GM19467 (cell line): Measurements from ENCODE around the gene TRIP10.
"Not testable (repeated sequence)": the region's sequence is repeated elsewhere in the genome, so short reads cannot be mapped to it uniquely, and the experiment has no call there.

Experiments used
- ATAC-seq: cut with Tn5 transposase; IDR thresholded peaks from one replicate; pipeline ENCODE4 v1.9.1; 2021; ENCODE audit warnings: mild to moderate bottlenecking, moderate library complexity; ENCODE audit not compliant: unreplicated experiment

TRIP10 gene, protein sequence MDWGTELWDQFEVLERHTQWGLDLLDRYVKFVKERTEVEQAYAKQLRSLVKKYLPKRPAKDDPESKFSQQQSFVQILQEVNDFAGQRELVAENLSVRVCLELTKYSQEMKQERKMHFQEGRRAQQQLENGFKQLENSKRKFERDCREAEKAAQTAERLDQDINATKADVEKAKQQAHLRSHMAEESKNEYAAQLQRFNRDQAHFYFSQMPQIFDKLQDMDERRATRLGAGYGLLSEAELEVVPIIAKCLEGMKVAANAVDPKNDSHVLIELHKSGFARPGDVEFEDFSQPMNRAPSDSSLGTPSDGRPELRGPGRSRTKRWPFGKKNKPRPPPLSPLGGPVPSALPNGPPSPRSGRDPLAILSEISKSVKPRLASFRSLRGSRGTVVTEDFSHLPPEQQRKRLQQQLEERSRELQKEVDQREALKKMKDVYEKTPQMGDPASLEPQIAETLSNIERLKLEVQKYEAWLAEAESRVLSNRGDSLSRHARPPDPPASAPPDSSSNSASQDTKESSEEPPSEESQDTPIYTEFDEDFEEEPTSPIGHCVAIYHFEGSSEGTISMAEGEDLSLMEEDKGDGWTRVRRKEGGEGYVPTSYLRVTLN

DNA sequence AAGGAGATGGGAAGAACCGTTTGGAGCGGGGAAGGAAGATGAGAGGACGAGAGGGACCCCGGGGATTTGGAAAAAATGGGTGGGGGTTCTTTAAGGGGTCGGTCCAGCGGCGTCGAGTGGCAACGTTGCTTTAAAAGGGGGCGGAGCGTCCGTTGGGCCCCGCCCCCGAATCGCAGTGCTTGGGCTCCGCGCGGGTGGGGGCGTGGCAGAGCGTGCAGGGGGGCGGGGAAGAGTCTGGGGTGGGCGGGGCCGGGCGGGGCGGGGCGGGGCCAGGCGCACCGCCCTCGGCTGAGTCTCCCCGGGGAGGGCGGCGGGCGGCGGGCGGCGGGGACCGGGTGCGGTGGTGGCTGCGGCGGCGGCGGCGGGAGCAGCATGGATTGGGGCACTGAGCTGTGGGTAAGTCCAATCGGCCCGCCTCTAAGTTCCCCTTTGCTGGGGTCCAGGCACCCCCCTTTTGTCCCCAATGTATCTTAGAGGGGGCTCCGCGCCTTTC is at the start of gene TRIP10:
TRIP10 (plus strand) TSS at position 291 of the 493 bp plus-strand sequence; CDS start at position 373, 82 bp downstream.
- ATAC-seq = no peak

DNA sequence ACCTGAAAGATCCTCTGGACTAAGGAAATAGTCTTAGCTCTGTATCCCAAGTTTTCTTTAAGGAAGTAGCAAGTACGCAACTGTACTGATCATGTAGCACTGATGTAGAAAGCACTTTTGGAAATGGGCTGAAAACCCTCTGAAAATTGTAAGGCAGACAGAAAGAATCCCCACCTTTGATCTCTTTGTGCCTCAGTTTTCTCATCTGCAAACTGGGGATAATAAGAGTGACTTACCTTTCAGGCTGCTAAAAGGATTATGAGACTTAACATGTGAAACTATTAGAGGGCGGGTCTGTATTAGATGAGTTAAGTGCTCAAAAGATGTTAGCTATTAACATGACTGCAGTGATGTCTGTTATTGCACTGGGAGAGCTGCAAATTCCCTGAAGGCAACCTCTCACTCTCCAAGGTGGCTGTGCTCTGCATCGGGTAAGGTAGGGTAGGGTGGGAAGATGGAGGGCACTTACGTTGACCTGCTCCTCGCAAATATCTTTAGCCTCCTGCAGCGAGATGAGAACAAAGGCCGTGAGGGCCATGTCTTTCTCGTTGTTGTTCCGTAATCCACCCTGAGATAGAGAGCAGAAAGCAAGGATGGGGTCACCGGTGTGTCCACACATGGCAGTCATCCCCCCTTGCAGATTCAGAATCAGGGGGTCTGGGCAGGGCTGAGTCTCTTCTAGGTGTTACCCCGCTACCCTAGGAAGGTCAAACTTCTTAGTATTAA is 49.2 kb upstream of the TRIP10 start:
- no peak for ATAC-seq

DNA sequence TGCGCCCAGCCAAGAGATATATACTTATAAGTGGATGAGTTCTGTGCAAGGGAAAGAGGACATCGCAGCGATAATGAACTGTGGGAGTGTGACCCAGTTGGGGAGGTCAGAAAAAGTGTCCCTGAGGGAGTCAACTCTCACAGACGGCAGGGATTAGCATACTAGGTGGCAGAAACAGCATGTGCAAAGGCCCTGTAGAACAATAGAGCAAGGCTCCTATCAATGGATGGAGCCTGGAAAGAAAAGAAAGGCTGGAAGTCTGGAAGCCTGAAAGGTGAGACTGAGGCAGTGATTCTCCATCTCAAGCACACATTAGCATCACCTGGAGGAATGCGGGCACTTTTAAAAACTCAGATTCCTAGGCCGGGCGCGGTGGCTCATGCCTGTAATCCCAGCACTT is 48.1 kb upstream of the TRIP10 start:
- no peak for ATAC-seq

DNA sequence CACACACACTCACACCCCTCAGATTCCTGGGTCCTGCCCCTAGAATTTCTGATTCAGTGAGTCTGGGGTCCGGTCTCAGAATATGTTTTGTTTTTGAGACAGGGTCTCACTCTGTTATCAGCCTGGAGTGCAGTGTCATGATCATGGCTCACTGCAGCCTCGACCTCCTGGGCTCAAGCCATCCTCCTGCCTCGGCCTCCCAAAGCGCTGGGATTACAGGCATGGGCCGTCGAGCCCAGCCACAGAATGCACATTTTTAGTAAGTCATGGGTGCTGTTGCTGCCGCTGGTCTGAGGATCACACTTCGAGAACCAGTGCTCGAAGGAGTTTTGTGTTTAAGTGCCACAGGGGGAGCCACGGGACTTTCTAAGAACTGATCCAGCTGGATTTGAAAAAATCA is 47.5 kb upstream of the TRIP10 start:
- ATAC-seq = no peak

DNA sequence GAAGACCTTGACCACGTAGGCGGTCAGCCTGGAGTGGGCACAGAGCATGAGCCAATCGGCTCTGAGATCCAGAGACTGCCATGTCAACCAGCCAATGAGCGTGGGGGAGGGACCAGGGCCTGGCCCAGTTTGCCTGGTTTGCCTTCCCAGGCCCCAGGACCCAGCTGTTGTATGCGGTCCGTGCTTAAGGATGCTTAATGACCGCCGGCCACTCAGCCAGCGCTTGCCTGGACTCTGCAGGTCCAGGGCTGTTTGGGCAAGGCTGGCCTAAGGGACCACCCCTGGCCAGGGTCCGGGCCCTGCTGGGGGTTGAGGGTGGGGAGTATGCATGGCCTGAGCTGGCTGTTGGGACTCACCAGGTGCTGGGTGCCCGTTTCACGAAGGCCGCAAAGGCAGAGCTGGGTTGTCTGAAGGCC is 46.4 kb upstream of the TRIP10 start:
- no peak for ATAC-seq

DNA sequence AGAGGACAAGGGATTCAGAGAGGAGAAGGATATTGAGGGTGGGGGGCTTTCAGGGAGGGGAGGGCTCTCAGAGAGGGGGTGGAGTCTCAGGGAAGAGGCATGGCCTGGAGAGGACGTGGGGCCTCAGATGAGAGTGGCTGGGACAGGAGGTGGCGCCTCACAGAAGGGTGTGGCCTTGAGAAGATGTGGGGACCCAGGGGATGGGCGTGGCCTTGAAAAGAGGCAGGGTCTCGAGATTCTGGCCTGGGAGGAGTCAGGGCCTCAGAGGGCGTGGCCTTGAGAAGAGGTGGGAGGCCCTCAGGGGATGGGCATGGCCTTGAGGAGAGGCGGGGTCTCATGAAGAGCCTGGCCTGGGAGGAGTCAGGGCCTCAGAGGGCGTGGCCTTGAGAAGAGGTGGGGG is 45.8 kb upstream of the TRIP10 start:
- no peak for ATAC-seq

DNA sequence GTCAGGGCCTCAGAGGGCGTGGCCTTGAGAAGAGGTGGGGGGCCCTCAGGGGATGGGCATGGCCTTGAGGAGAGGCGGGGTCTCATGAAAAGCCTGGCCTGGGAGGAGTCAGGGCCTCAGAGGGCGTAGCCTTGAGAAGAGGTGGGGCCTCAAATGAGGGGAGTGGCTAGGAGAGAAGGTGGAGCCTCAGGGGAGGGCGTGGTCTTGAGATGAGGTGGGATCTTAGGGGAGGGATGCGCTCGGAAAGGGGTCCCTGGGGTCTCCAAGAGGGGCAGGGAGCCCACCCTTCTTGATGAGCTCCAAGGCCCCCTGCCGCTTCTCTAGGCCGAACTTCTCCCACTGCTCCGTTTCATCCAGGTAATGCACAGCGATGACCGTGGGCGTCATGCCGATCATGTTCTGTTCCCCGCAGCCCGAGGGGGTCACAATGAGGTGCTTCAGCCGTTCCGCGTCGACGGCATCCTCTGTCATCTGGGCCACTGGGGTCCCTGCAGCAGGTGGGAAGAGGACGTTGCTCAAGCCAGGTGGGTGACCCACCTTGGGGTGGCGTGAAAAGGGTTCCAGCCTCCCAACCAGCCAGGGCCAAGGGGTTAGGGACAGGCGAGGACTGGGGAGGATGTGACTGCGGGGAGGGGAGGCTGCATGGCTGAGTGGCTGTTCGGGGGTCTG is 45.2 kb upstream of the TRIP10 start:
- ATAC-seq = no peak

DNA sequence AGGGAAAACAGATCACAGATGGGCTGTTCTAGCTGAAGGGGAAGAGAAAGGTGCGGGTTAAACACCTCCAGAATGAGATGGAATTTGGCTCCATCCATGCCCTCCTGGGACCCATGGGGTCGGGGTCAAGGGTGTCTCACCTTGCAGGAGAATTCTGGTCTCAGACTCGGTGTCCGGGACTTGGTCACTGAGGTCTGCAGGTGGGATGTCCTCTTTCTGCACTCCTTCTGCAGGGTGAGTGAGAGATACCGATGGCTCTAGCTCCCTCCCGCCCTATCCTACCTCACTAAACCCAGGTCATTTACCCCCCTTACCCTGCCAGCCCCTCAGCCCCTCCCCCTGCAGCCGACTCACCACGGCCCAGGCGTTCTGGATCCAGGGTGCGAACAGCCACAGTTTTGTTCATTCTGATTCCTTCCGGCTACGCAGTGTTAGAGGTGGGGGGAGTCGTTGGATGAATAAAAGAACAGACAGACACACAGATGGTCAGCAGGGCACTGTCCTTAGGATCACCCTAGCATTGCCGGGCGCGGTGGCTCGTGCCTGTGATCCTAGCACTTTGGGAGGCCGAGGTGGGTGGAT is 43.1 kb upstream of the TRIP10 start:
- ATAC-seq = no peak

DNA sequence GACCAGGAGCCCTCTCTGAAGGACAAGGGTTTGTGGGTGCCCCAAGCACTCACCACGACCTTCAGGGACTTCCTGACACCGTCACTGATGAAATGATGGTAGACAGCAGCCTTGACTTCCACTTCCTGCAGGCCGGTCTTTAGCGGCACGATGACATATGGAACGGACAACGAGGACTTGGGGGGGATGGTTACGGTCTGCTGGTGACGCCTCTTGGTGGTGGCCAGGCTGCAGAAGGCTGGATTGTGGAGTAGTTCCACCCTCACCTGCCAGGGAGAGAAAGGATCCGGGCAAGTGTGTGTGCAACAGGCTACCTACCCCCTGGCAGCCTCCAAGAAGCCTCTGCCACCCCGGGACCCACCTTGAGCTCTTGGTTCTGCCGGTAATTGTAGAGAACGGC is 42.2 kb upstream of the TRIP10 start:
- ATAC-seq = no peak

DNA sequence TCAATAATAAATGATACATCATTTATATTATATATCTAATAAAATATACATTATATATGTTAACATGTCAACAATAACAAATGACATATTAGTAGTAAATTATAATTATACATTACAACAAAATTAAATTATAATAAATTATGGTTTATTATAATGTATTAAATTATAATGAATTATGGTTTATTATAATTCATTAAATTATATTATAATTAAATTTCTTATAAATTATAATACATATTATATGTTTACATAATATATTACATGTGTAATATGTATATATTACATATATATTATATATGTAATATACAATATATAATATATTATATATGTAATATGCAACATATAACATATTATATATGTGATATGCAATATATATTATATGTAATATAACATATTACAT is 39.5 kb upstream of the TRIP10 start:
- ATAC-seq = no peak

DNA sequence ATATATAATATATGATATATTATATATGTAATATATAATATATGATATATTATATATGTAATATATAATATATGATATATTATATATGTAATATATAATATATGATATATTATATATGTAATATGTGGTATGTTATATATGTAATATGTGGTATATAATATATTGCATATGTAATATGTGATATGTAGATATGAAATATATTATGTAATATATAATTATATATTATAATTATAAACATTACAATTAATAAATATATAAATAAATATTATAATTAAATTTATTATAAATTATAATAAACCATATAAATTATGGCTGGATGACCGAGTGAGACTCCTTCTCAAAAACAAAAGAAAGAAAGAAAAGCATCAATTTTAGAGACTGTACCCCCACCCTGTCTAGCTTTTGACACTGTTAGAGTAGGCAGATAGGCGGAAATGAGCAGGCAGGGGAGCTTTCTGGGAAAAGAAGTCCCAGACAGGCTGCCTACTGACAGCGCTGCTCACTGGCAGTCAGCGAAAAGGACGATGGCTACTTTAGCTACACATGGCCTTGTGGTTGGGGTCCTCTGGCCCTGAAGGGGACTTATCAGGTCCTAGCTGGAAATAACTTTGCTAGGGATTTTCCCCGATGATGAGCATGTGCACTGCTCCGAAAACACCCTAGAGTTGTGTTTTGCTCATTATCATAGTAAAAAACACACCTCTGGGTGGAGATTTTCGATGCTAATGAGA is 38.7 kb upstream of the TRIP10 start:
- no peak for ATAC-seq

DNA sequence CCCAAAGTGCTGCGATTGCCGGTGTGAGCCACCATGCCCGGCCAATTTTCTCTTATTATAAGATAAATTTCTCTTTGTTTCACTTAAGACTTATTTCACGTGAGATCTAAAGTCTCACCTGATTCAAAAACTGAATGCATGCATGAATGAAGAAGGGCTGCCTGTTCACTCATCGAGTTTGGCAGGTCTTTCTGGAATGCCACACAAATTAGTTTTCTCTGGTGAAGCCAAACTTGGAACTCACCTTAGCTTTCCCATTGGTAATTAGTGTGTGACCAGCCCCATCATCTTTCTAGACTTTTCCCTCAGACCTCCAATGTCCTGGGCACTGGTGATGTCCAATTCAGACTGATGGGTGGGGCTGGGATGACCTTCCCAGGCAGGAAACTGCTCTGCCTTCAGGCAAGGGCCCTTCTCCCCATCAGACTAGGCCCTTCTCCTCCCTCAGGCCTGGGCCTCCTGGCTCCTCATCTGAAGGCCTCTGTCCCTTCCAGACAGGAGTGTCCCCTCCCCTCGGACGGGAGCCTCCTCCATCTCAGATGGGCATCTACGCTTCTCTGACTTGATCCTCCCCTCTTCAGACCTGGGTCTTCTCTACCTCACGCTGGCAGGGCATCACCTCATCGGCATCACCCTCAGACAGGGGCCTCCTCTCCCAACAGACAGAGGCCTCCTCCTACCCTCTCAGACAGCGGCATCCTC is 33.4 kb upstream of the TRIP10 start:
- no peak for ATAC-seq

DNA sequence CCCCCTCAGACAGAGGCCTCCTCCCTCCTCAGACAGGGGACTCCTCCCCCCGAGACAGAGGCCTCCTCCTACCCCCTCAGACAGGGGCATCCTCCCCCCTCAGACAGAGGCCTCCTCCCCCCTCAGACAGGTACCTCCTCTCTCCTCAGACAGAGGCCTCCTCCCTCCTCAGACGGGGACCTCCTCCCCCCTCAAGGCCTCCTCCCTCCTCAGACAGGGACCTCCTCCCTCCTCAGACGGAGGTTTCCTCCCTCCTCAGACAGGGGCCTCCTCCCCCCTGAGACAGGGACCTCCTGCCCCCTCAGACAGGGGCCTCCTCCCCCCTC is 32.9 kb upstream of the TRIP10 start:
- ATAC-seq = no peak

DNA sequence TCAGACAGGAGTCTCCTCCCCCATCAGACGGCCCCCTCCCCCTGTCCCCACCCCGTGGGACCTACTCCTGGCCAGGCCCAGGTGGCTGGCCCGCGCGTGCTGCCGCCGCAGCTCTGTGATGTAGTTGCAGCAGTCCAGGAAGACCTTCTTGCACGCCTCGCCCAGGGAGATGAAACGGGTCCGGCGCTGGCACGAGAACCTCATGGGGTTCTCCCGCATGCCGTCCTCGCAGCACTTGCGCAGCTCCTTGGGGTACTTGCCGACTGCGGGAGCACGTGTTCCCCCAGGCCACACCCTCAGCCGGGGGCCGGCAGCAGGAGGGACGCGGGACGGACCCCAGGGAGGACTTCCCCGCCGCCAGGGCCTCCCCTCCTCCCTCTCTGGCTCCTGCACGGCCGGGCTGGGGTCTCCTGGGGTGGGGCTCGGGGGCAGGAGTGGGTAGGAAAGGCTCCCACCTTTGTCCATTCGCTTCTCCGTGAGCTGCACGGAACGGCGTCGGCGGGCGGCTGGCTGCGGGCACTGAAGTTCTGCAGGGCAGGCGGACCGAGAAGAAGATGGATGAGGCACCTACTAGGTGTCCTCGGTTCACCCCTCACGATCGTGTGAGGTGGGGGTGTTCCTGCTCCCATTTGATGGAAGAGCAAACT is 32.3 kb upstream of the TRIP10 start:
- ATAC-seq = no peak

DNA sequence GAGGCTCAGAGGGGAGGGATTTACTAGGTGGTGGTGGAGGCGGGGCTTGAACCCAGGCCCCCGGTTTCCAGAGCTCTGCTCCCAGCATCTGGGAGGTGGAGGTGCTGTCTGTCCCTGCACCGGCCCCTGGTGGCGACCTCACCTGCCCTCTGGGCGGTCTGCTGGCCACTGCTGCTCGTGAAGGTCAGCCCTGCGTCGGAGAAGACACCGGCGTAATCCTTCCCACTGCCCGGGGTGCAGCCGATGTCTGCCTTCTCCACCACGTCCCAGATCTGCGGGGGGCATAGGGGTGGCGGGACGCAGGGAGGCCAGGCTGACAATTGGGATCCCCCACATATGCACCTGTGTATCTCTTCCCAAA is 31.8 kb upstream of the TRIP10 start:
- no peak for ATAC-seq

DNA sequence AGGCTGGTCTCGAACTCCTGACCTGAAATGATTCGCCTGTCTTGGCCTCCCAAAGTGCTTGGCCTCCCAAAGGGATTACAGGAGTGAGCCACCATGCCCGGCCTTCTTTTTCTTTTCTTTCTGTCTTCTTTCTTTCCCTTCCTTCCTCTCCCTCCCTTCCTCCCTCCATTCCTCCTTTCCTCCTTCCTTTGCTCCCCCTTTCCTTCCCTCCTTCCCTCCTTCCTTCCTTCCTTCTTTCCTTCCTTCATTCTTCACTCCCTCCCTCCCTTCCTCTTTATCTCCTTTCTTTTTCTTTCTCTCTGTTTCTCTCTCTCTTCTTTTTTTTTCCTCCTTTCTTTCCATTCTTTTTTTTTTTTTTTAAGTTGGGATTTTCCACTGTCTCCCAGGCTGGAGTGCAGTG is 31.1 kb upstream of the TRIP10 start:
- ATAC-seq = no peak

DNA sequence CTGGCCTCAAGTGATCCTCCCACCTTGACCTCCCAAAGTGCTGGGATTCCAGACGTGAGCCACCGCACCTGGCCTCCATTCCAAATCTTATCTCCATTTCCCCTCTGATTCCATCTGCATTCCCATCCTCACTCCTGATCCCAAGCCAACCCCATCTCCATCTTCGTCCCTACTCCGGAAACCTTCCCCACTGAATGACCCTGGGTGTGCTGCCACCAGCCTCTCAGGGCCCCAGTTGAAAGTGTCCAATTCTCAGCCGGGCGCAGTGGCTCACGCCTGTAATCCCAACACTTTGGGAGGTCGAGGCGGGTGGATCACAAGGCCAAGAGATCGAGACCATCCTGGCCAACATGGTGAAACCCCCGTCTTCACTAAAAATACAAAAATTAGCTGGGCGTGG is 30.6 kb upstream of the TRIP10 start:
- not testable (repeated sequence) for ATAC-seq

DNA sequence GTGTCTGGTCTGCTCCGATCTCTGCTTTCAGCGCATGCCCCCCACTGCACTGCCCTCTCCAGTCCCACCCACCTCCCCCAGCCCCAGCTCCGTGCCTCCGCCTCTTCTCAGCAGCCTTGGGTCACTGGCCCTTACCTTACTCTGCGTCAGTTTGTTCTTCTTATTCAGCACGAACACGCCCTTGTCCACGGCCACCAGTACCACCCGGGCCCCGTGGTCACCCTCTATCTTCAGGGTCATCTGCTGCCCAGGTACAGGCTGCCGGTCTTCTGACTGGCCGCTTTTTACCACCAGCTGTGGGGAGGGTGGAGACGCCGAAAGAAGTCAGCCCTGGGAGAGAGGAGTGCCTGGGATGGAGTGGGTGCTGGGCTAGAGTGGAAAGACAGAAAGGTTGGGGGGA is 29.9 kb upstream of the TRIP10 start:
- no peak for ATAC-seq
